Mucosa of descending colon (tissue), 3 donors: ENCODE results near the gene COL19A1. TPM values are rescaled to one million over a fixed set of nuclear protein-coding genes. Genes with fewer than 3 reads are reported as not detected.

Source experiments
- ATAC-seq: fragments of 200-7000 bp; cut with Tn5 transposase; one replicate; pipeline ENCODE4 v1.9.1; 2020; ENCODE audit warnings: mild to moderate bottlenecking, moderate library complexity
- DNase-seq, 3 donors: peaks; one replicate each; pipeline ENCODE4 v3.0.0-alpha.2; 2020
- H3K36me3 ChIP-seq: fragments of 200-600 bp; one replicate; pipeline ENCODE4 v1.8.0; 2021; ENCODE audit warnings: low read depth, mild to moderate bottlenecking
- H3K4me1 ChIP-seq: fragments of 200-600 bp; one replicate; pipeline ENCODE4 v1.8.0; 2021; ENCODE audit warnings: low read depth, mild to moderate bottlenecking
- H3K4me3 ChIP-seq: fragments of 200-600 bp; one replicate; pipeline ENCODE4 v1.8.0; 2021; ENCODE audit warnings: mild to moderate bottlenecking
- H3K9me3 ChIP-seq: fragments of 200-600 bp; one replicate; pipeline ENCODE4 v1.8.0; 2021; ENCODE audit warnings: mild to moderate bottlenecking
- intact Hi-C, 2 donors: fragments of 100-400 bp; cut with DNase I in 1 of 2; cut with micrococcal nuclease in 1 of 2; formaldehyde crosslinking; loops; one replicate each; pipeline versions ENCODE4 v1.11.0 to v1.11.1; 2022; cut with DNase I, micrococcal nuclease
- total RNA-seq, 3 donors: library from RNA; stranded (reverse); fragmentation: NEBNext Ultra II Directional in 2 of 3; extraction: Animal tissue kit (Norgen Biotek cat#: 25700) in 2 of 3; gene quantifications; one replicate each; pipeline versions ENCODE4 v1.2.1 to v1.2.4, GENCODE V29; 2021 to 2023
- TF ChIP-seq, protein P1 (sequence below): fragments of 200-600 bp; IDR thresholded peaks from one replicate; pipeline ENCODE4 v1.8.0; 2022; ENCODE audit warnings: antibody characterized with exemption, mild to moderate bottlenecking
- donor health status: DM: no; HTN: no; CAD: no; lungs with moderate emphysema.
- donor health status: DM: no; HTN: no; CAD: no.
- donor health status: DM: no; HTN: yes; CAD: no.

Gene COL19A1
- total RNA-seq, 3 donors from 2014 or later: 0.19 to 0.49 (median 0.24) TPM

GRCh38 chr6:70241991-70242420 lies 375.6 kb downstream of the COL19A1 start:
- Histone ChIP-seq H3K4me1 (peaks cover 8% of the 10 kb centered on the region), H3K36me3 (no peaks in the 10 kb centered on the region), H3K9me3 (no peaks in the 10 kb centered on the region), H3K4me3 (no peak overlapping the region)
- TF ChIP-seq, protein P1, sequence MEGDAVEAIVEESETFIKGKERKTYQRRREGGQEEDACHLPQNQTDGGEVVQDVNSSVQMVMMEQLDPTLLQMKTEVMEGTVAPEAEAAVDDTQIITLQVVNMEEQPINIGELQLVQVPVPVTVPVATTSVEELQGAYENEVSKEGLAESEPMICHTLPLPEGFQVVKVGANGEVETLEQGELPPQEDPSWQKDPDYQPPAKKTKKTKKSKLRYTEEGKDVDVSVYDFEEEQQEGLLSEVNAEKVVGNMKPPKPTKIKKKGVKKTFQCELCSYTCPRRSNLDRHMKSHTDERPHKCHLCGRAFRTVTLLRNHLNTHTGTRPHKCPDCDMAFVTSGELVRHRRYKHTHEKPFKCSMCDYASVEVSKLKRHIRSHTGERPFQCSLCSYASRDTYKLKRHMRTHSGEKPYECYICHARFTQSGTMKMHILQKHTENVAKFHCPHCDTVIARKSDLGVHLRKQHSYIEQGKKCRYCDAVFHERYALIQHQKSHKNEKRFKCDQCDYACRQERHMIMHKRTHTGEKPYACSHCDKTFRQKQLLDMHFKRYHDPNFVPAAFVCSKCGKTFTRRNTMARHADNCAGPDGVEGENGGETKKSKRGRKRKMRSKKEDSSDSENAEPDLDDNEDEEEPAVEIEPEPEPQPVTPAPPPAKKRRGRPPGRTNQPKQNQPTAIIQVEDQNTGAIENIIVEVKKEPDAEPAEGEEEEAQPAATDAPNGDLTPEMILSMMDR: no peak
- DNase-seq: peak; percentile 66 to 80 (median 68)
- intact Hi-C loops: no loop called here
- peak; percentile 95 for ATAC-seq

- intact Hi-C loops: no loop called here
- H3K36me3 ChIP-seq: no peaks in the 10 kb centered on the region
- no peaks in the 10 kb centered on the region for H3K9me3 ChIP-seq
- H3K4me1 ChIP-seq: peaks cover 1% of the 10 kb centered on the region
- ATAC-seq: no peak
- DNase-seq: no peak
- no peak overlapping the region for H3K4me3 ChIP-seq
- TF ChIP-seq, protein P1: no peak
These were observed 379.8 kb downstream of the COL19A1 start for GRCh38 chr6:70246118-70246517.

DNA sequence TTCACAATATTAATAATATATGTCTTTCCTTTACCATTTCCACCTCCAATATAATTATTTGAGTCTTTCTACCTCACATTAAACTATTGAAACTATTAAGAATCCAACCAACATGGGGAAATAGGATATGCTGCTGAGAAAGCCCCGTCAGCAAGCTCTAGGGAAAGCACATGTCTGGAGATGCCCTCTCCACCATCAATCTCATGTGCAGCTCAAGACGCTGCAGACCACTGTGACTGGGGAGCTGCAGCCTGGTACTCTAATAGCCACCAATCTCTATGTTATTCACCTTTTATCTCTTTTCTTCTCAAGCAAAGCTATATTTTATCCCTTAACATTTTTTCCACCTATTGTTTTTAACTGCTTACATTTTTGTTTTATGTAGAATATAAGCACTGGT lies 386.2 kb downstream of the COL19A1 start:
- DNase-seq (no peak), ATAC-seq (no peak)
- TF ChIP-seq, protein P1: no peak
- no peaks in the 10 kb centered on the region for H3K9me3 ChIP-seq
- H3K36me3 ChIP-seq: no peaks in the 10 kb centered on the region
- no peak overlapping the region for H3K4me3 ChIP-seq
- intact Hi-C loops: no loop called here
- H3K4me1 ChIP-seq: no peaks in the 10 kb centered on the region

DNA sequence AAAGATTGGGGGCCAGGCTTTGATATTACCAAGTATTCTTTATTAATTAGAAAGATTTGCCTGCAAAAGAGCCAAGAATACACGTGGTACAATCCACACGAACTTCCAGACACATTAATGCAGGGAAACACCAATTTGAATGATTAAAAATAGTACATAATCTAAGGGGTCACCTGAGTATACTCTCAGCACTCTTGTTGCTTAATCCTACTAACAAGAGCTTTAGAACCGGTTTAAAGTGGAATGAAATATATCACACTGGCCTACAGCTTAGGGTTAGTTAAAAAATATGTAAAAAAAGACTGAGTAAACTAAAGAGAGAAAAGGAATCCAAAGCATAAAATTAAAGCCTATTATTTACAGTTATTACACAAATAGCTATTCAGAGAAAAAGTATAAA lies 387.6 kb downstream of the COL19A1 start:
- no peak for ATAC-seq
- intact Hi-C loops: no loop called here
- no peak overlapping the region for H3K4me3 ChIP-seq

DNA sequence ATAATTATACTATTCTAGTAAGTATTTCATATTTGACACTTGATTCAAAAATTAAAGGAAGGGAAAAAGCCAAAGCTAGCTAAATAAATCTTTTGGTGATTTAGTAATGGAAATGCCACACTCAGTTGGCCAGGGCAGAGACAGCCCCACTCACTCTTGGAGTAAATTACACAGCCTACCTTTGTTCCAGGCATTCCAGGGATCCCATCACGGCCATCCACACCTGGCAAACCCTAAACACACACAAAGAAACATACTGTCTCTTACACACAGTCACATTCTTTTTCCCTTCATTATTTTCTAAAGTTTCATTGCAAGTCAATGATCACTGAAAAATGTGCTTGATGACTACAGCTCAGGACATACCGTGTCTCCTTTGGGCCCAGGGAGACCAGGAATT lies 388.4 kb downstream of the COL19A1 start:
- no peak for DNase-seq

More for the DNA sequence above, 387.6 kb downstream of the COL19A1 start:
- Histone ChIP-seq H3K4me1 (no peaks in the 10 kb centered on the region), H3K9me3 (no peaks in the 10 kb centered on the region), H3K36me3 (no peaks in the 10 kb centered on the region)
- TF ChIP-seq, protein P1: no peak
- DNase-seq: no peak

More for the DNA sequence above, 388.4 kb downstream of the COL19A1 start:
- H3K36me3 ChIP-seq: no peaks in the 10 kb centered on the region
- H3K9me3 ChIP-seq: no peaks in the 10 kb centered on the region
- H3K4me1 ChIP-seq: no peaks in the 10 kb centered on the region
- H3K4me3 ChIP-seq: no peak overlapping the region
- no peak for ATAC-seq
- intact Hi-C loops: no loop called here
- TF ChIP-seq, protein P1: no peak
